HG03469 (cell line): Measurements from ENCODE around the gene ACACA.

ENCODE experiments used
- ATAC-seq: cut with Tn5 transposase; IDR thresholded peaks from one replicate; pipeline ENCODE4 v1.9.1; 2021; ENCODE audit warnings: mild to moderate bottlenecking, moderate library complexity, moderate number of reproducible peaks; ENCODE audit not compliant: unreplicated experiment

Gene ACACA

GRCh38 chr17:37142294-37142896 is 264.2 kb downstream of the ACACA start:
- no peak for ATAC-seq

GRCh38 chr17:37138571-37139120 is 268.0 kb downstream of the ACACA start:
- no peak for ATAC-seq

- no peak for ATAC-seq
Measured at GRCh38 chr17:37137906-37138514, 268.6 kb downstream of the ACACA start.

GRCh38 chr17:37137070-37137610 is 269.5 kb downstream of the ACACA start:
- ATAC-seq, result no peak

GRCh38 chr17:37135576-37135975 is 271.1 kb downstream of the ACACA start:
- no peak for ATAC-seq

- no peak for ATAC-seq
Measured at GRCh38 chr17:37134050-37134449, 272.6 kb downstream of the ACACA start.

GRCh38 chr17:37133136-37133535 is 273.5 kb downstream of the ACACA start:
- no peak for ATAC-seq

- no peak for ATAC-seq
Measured at GRCh38 chr17:37131669-37132611, 274.7 kb downstream of the ACACA start.

- ATAC-seq, result no peak
Measured at GRCh38 chr17:37130984-37131446, 275.6 kb downstream of the ACACA start.

GRCh38 chr17:37124821-37125173 is 281.8 kb downstream of the ACACA start:
- ATAC-seq, result no peak

GRCh38 chr17:37123941-37124820 is 282.5 kb downstream of the ACACA start:
- no peak for ATAC-seq

- ATAC-seq, result no peak
Measured at GRCh38 chr17:37123386-37123785, 283.2 kb downstream of the ACACA start.

- ATAC-seq, result no peak
Measured at GRCh38 chr17:37121616-37122015, 285.0 kb downstream of the ACACA start.

- ATAC-seq, result no peak
Measured at GRCh38 chr17:37118366-37119137, 288.1 kb downstream of the ACACA start.

- ATAC-seq, result no peak
Measured at GRCh38 chr17:37117373-37118142, 289.1 kb downstream of the ACACA start.

- ATAC-seq, result no peak
Measured at GRCh38 chr17:37116671-37117185, 289.9 kb downstream of the ACACA start.

GRCh38 chr17:37111329-37111728 is 295.3 kb downstream of the ACACA start:
- no peak for ATAC-seq

- no peak for ATAC-seq
Measured at GRCh38 chr17:37110746-37111145, 295.9 kb downstream of the ACACA start.
